ENCODE data around the gene TENM4.

The TENM4 gene

DNA sequence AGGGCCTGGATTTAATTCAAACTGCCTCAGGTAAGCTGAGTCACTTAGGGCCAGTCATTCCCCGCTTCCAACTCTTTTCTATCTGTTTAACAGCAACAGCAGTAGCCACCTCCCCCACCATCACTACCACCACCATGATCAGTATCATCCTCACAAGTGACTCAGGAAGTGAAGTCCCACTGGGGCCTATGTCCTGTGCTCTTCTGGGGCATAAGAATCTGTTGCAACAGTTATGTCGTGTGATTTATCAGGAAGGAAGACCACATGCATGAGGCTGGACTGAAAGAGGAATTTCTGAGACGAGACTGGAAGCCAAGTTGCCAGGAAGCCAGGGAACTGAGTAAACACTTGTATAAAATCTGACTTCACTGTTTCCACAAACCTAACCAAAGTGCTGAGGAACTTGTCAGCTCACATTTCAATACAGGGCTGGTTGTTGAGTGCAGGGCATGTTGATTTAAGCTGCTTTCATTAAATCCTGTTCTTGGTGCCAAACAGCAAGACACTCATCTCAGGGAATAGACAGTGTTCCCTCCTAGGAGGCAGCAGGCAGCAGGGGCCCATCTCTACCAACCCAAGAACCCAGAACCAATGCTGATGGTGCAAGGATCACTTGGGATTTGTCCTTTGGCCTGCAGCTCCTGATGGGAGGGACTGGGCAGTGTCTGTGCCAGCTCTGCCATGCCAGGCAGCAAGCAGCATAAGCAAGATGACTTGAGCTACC lies 639.5 kb downstream of the TENM4 start:
- no peak overlapping the region for H3K4me3 ChIP-seq
- H3K27ac ChIP-seq: peak overlapping the region in 18 of 21 experiments; percentile 0 to 81 (median 44)

DNA sequence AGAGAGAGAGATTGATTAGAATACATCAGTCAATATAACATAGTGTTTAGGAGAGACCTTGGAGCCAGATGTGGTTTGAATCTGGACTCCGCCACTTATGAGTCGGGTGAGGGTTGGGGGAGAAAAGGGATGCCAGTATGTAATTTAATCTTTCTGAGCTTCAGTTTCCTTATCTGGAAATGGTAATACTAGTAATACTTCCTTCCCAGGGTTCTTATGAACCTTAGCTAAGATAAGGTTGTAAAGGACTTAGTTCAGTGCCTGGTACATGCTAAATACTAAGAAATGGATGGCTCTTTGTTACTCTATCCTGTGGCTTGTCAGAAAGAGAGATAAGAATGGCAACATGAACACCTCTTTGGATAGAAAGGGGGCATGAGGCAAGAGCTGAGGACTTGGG lies 640.1 kb downstream of the TENM4 start:
- peak overlapping the region in 9 of 21 experiments; percentile 11 to 81 (median 65) for H3K27ac ChIP-seq

DNA sequence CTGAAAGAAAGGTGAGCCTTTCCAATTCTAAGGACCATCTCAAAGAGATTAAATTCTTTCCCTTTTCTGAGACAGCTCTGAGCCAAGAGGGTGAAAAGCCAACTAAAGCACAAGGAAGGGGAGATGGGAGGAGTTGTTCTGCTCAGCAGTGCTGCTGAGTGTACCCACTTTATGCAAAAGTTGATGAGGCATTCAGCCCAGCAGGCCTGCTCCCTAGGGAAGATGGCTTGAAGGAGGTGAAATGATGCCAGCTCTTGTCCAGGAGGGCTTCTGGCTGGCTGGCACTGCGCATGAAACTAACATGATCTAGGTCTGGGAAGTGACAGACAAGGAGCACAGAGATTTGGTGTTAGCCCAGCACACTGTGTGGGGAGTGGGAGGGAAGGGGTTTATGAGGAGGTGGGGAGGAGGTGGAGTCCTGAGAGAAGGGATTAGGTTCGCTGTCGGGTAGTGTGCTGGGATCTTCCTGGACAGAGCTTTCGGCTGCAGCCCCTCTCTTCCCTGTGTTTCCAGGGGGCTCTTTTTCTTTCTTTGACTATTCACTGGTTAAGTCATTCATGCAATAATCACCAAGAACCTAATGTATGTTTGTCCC lies 640.6 kb downstream of the TENM4 start:
- H3K4me3 ChIP-seq: no peak overlapping the region
- peak overlapping the region in 2 of 21 experiments; percentile 65 to 73 for H3K27ac ChIP-seq

More for the DNA sequence above, 640.1 kb downstream of the TENM4 start:
- no peak overlapping the region for H3K4me3 ChIP-seq

DNA sequence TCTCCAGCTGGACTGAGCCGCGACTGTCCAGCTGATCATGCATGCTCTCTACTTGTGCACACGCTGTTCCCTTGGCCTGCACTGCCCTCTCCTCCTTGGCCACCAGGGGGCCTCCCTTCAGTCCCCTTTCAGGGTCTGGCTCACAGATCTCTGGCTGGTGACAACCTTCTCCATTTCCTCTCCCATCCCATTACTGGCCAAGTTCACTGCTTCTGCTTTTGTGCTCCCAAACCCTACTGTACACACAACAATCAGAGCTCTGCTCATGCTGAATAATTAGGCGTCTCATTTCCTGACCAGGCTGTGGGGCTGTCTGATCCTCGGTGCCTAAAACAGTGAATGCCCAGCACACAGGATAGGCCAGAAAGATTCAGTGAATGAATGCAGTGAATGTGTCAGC lies 642.2 kb downstream of the TENM4 start:
- peak overlapping the region in 1 of 21 experiments; percentile 8 for H3K27ac ChIP-seq
- H3K4me3 ChIP-seq: no peak overlapping the region

DNA sequence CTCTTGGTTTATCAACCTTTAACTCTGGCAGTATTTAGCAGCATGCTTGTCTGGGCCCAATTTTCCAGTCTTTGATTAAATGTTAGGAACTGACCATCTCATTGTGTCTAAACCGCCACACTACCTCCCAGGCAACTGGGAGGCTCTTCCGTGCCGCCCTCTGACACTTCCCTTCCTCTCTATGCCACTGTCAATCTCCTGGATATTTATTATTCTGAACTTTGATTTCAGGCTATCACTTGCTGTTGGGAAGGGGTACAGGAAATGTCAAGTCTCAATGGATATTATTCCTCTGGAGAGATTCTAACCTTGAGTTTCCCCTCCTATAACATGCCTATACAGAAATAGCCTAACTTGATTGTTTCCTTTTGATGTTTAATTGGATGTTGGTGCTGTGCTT lies 643.3 kb downstream of the TENM4 start:
- Histone ChIP-seq H3K27ac (no peak overlapping the region), H3K4me3 (no peak overlapping the region)

DNA sequence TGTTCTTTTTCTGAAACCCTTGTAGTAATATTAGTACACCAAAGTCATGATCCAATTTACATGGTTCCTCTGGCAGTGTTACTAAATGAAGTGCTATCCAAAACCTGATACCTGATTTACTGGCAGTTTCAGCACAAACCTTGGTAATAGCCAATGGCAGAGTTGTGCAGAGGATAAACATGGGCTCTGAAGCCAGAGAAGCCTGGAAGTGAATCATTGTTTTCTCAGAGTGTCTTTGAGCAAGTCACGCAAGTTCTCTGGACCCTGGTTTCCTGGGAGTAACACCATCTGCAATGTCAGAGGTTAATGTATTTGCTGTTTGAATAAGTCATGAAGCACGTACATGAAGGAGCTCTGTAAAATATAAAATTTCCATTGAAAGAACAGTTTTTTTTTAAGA lies 643.9 kb downstream of the TENM4 start:
- Histone ChIP-seq H3K4me3 (no peak overlapping the region), H3K27ac (no peak overlapping the region)

DNA sequence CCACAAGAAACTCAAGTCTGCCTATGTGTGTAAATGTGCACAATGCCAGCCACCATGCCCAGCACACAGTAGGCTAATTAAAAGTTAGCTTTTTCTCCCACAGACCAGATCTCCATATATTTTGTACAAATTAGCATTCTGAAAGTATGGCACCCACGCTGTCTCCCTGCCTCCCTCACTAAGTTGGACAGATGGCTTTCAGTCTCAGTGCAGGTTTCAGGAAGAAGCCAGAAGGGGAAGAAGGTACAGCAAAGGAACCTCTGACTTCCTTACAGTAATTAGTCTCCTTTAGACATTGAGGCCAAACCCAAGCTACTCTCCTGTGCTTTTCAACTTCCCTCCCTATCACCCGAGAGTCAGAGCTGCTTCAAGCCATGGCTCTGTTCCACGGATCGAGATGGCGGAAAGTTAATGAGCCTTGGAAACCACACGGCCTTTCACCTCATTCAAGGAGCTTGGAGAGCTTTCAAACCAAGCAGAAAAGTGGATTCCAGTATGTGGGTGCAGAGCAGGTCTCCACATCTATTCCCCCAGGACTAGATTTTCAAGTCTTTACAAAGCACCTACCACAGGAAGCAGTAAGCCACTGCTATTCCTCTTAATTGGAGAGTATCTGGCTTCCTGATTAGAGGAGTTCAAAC lies 645.1 kb downstream of the TENM4 start:
- H3K4me3 ChIP-seq: no peak overlapping the region
- H3K27ac ChIP-seq: peak overlapping the region in 1 of 21 experiments; percentile 59

DNA sequence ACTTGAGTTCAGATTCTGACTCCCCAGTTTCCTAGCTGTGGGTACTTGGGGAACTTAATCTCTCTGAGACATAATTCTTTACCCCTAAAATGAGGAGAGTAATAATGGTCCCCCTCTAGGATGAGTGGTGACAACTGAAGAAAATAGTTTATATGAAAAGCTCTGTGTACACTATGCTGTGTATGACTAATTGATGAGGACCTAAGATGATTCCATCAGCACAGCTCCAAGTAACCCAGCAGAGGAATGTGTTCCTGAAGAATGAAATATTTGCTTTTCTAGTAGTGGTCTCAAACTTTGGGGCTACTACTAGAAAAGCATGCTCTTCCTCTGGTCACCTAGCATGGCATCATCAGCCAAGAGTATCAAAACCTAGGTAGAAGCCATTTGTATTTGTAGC lies 648.9 kb downstream of the TENM4 start:
- H3K4me3 ChIP-seq: no peak overlapping the region
- H3K27ac ChIP-seq: no peak overlapping the region

DNA sequence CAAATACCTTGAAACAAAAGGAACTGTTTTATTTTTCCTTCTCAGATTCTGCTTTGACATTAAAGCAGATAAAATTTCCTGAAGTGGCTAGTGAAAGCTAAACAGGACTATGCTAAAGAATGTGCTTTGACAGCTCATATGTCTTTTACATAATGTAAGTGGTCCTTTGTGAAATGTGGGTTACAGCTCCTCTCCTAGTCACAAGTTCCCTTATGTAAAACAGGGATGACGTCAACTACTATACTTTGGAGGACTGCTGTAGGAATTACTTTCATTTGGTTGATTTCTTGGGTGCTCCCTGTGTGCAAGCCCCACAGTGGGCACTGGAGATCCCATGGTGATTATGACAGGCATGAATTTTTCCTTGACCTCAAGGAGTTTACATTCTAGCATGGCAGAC lies 649.6 kb downstream of the TENM4 start:
- H3K27ac ChIP-seq: no peak overlapping the region
- no peak overlapping the region for H3K4me3 ChIP-seq

DNA sequence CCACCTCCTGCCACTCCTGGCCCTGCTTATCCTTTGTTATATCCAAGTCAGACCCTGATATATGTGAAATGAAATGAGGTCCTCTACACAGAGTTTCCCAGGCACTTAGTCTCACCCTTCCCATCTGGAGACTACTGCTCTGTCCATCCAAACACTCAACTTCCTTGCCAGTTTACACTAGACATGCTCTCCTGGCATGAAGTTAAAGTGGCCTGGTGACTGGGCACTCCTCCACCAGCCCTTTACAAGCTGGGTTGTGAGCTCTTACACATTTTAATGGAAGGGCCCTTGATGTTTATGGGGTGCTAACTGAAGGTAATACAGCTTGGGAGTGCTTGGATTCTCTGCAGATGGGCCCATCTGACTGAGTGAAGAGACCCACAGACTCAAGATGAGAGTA lies 650.0 kb downstream of the TENM4 start:
- Histone ChIP-seq H3K4me3 (no peak overlapping the region), H3K27ac (no peak overlapping the region)

DNA sequence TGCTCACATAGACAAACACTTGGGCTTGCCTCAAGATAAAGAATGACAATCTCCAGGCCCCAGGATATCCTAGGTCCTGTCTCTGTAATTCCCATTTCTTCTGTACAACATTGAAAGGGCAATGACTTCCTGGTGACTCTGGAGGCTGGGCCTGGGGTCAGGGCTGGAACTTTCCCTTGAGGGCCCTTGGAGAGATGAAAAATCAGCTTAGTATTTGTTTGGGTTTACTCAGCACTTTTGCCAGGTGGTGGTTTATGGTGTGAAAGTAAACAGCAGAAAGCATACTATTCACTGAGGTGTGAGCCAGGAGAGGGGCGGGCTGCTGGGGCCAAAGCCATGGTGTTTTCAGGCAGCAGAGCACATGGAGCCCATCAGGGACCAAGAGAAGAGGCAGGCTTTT lies 651.5 kb downstream of the TENM4 start:
- Histone ChIP-seq H3K27ac (no peak overlapping the region), H3K4me3 (no peak overlapping the region)

DNA sequence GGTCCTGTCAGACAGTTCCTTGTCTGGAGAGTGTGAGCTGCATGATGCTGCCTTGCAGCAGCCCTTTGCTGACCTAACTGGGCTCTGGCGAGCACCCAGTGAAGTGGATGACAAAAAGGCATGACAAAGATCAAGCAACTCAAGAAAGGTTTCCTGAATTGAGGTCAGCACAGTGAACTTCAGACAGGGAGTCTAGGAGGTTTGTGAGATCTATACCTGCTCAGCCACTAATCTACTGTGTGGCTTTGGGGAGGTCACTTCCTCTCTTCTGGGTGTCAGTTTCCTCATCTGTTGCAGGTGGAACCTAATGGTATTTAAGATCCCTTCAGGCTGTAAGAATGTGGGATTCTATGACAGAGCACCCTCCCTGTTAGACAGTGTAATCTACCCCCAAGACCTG lies 652.3 kb downstream of the TENM4 start:
- no peak overlapping the region for H3K4me3 ChIP-seq
- H3K27ac ChIP-seq: no peak overlapping the region

DNA sequence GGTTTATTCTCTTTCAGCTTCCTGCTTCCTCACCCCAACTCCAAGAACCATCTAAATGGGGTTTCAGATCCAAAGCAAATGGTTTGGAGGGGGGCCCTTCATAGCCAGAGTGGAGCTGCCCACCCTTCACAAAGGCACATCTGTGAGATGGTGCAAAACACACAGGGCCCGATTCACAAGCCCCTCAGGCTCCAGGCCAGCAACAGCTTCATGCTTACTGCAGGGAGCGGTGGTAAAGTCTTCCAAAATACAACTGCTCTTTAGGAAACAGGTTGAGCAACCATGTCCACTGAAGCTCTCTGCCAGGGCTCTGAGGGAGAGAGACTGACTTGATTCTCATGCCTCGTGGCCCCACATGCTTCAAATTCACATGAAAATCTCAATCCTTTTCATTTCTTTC lies 653.1 kb downstream of the TENM4 start:
- Histone ChIP-seq H3K4me3 (no peak overlapping the region), H3K27ac (no peak overlapping the region)

DNA sequence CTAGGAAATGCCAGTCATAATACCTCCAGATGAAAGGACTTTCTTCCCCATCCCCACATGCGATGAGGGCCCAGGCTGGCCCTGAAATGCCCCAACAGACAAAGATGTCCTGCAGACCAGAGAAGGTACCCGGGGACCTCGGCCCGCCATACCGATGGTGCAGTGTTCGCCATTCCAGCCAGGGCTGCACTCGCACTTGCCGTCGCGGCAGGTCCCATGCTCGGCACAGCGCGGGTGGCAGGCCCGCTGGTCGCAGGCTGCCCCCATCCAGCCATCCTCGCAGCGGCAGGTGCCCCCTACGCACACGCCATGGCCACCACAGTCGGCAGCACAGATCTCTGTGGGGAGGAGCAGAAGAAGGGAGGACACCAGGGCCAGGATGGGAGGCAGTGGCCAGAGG lies 654.1 kb downstream of the TENM4 start:
- Histone ChIP-seq H3K27ac (no peak overlapping the region), H3K4me3 (no peak overlapping the region)

DNA sequence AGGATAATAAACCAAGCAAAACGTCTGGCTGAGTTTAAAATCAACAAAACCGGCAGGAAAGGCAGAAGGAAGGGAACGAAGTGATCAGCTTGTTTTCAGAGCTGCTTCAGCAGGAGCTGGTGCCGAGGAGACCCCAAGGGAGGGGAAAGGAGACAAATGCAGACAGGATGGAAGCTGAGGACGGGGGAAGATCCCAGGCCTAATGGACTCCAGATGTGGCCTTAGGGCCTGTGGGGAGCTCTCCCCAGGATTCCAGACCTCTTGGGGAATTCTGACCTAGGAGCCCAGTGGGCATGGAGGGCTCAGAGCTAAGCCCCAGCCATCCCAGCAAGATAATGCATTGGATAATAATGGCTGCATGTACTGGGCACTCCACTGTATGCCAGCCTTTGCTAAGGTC lies 654.7 kb downstream of the TENM4 start:
- H3K4me3 ChIP-seq: no peak overlapping the region
- H3K27ac ChIP-seq: no peak overlapping the region

DNA sequence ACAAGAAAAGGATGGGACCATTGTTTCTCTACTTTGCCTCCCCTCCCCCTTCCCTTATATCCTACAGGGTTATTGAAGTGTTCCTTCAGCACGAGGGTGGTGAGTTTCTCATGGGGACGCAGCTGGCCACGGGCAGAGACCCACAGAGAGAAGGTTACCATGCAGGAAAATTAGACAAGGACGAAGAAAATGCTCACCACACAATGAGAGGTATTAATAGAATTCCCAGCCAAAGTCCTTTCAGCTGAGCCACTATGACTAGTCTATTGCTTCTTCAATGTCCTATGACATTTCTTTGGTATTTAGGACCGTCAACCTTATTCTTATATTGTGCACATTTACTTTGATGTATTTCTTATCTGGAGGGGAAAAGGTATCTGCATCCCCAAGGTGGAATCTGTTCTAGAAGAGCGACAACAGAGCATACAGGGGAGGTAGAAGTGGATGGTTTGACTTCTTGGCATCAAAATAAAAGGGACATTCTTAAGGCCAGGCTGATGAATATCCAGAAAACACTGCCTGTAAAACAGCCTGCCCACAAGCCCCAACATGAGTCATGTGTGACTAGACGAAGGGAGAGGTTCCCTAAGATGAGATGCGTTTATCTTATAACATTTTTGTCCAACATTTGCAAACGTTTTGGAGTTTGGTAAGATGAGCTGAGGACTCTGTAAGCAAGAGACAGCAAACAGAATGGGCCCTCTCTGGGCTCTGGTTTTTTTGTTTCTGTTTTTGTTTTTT lies 656.3 kb downstream of the TENM4 start:
- H3K27ac ChIP-seq: no peak overlapping the region
- no peak overlapping the region for H3K4me3 ChIP-seq

DNA sequence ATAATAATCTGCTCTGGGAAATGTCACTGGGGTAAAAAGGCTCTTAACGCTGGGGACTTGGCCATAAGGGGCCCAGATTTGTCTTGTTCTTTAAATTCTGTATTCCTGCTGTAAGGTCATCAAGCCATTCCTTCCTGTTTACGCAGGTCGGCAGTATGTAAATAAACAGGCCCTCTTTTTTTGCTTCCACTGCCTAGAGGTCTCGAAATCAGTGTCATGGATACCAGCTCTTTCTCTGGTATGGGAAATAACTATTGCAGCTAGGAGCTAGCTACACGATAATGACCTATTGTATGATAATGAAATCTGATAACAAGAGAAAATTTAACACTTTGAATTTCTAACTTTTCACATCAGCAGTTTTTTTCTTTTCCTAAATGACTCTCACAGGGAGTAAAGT lies 657.0 kb downstream of the TENM4 start:
- H3K4me3 ChIP-seq: no peak overlapping the region
- no peak overlapping the region for H3K27ac ChIP-seq

DNA sequence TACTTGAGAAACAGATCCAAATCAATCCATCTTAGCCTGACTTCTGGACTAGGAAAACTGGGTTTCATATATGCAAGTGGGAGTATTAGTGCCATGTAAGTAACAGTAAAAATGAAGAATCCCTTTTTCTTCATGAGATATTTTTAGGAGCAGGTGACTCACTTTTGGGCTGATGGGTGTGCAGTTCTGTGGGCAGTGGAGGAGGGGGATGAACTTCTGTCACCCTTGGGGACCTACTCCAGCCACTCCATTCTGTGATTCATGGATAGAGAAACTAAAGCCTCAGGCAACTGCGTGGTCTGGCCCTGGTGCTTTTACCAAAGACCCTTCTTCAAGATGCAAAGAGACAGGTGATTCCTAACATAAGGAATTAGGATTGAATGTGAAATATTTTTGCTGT lies 657.5 kb downstream of the TENM4 start:
- Histone ChIP-seq H3K4me3 (no peak overlapping the region), H3K27ac (no peak overlapping the region)

DNA sequence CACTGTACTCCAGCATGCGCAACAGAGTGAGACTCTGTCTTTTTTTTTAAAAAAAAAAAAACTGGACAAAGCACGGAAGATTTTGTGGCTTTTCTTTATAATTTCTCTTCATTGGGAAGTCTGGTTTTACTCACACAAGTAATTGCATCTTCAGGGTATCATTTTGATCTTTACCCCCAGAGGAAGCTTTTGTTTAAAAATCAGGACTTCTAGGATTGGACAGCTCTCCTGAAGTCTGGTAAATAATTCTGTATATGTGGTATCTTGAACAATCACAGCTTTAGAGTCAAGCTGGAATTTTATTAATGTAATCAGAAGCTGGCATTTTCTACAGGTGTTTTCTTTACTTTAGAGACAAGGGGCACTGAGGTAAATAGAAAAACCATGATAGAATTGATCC lies 658.1 kb downstream of the TENM4 start:
- Histone ChIP-seq H3K27ac (no peak overlapping the region), H3K4me3 (no peak overlapping the region)

DNA sequence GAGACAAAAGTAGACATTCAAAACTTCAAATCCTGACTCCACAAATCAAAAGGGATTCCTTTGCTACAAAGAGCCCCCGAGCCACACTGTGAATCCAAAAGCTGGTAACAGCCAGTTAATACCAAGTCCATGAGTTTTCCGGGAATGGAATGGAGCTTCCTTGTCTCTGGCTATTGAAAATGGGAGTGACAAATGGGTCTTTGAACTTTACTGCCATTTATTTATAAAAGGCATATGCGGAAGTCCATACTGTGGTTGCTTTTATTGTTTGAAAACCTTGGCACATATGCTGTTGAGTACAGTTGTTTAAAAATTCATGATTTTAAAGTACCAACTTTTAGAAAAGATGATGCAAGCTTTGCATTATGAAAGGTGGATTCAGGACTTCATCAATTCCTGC lies 659.9 kb downstream of the TENM4 start:
- Histone ChIP-seq H3K4me3 (no peak overlapping the region), H3K27ac (no peak overlapping the region)

DNA sequence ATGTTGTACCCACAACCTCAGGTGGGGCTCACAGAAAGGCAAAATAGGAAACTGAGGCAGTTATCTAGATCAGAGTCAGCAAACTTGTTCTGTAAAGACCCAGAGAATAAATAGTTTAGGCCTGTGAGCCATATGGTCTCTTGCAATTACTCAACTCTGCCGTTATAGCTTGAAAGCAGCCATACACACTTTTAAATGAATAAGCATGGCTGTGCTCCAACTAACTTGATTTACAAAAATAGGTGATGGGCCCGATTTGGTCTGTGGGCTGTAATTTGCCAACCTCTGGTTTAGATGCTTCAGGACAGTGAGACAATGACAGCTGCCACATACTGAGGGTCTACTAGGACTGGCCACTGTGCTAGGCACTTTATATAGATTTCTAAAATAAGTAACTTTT lies 667.3 kb downstream of the TENM4 start:
- no peak overlapping the region for H3K27ac ChIP-seq

More for the DNA sequence above, 667.3 kb downstream of the TENM4 start:
- no peak overlapping the region for H3K4me3 ChIP-seq

Data from skin epidermis (tissue), 12 donors.